PC-9 (cell line): ENCODE results near the gene FAM163A. TPM values are rescaled to one million over a fixed set of nuclear protein-coding genes. Genes with fewer than 3 reads are reported as not detected.
"Not testable (repeated sequence)": the region's sequence is repeated elsewhere in the genome, so short reads cannot be mapped to it uniquely, and the experiment has no call there.

ENCODE experiments used
- BruUV-seq: library from RNA; stranded (reverse); fragments of 400-500 nt; replicated peaks from 2 replicates; lab custom pipeline; 2021; lab: Mats Ljungman, UMichigan
- CTCF ChIA-PET: fragments of 300-600 bp; sonication (Branson Sonifier 250); formaldehyde crosslinking; loops from one replicate; lab custom pipeline; 2022; ENCODE audit warnings: antibody characterized with exemption; lab: Charles Lee
- POLR2A ChIA-PET: fragments of 300-600 bp; sonication (Branson Sonifier 250); formaldehyde crosslinking; loops from one replicate; lab custom pipeline; 2022; ENCODE audit warnings: antibody characterized with exemption; ENCODE audit not compliant: unreplicated experiment; lab: Charles Lee
- DNase-seq, 2 experiments: peaks; one replicate each; pipeline versions ENCODE4 v3.0.0 to v3.0.0-alpha.2; 2015 to 2022; ENCODE audit warnings: mixed read lengths in 1 of 2
- H2AFZ ChIP-seq: fragments of 200-600 bp; sonication (generic); 2 replicates; pipeline ENCODE4 v1.8.1; 2017; ENCODE audit warnings: antibody characterized with exemption
- H3F3A ChIP-seq: fragments of 200-600 bp; sonication (generic); 2 replicates; pipeline ENCODE4 v1.8.1; 2017; ENCODE audit warnings: antibody characterized with exemption, mild to moderate bottlenecking, low read depth; ENCODE audit not compliant: insufficient read depth
- H3K27ac ChIP-seq: fragments of 200-600 bp; sonication (generic); 2 replicates; pipeline ENCODE4 v1.6.1; 2016; ENCODE audit warnings: mixed run types
- H3K27me3 ChIP-seq: fragments of 200-600 bp; sonication (generic); 2 replicates; pipeline ENCODE4 v1.6.1; 2016; ENCODE audit warnings: low read depth, mixed run types; ENCODE audit not compliant: insufficient read depth
- H3K36me3 ChIP-seq: fragments of 200-600 bp; sonication (generic); 2 replicates; pipeline ENCODE4 v1.6.1; 2016; ENCODE audit warnings: low read depth, mixed run types
- H3K4me1 ChIP-seq: fragments of 200-600 bp; sonication (generic); replicated peaks from 2 replicates; pipeline ENCODE4 v1.6.1; 2016; ENCODE audit warnings: mixed run types; ENCODE audit not compliant: insufficient read depth
- H3K4me2 ChIP-seq: fragments of 200-600 bp; sonication (generic); 2 replicates; pipeline ENCODE4 v1.6.1; 2017; ENCODE audit warnings: mixed run types
- H3K4me3 ChIP-seq: fragments of 200-600 bp; sonication (generic); 2 replicates; pipeline ENCODE4 v1.6.1; 2016; ENCODE audit warnings: mixed run types
- H3K79me2 ChIP-seq: fragments of 200-600 bp; sonication (generic); 2 replicates; pipeline ENCODE4 v1.6.1; 2017; ENCODE audit warnings: low read depth, mixed run types
- H3K9me2 ChIP-seq: fragments of 200-600 bp; sonication (generic); 2 replicates; pipeline ENCODE4 v1.8.1; 2017; ENCODE audit warnings: mild to moderate bottlenecking; ENCODE audit not compliant: insufficient read depth
- H3K9me3 ChIP-seq: fragments of 200-600 bp; sonication (generic); 2 replicates; pipeline ENCODE4 v1.8.1; 2016; ENCODE audit warnings: low read depth; ENCODE audit not compliant: insufficient read depth
- H4K20me1 ChIP-seq: fragments of 200-600 bp; sonication (generic); 2 replicates; pipeline ENCODE4 v1.8.1; 2017; ENCODE audit not compliant: insufficient read depth
- EZH2 ChIP-seq: fragments of 200-600 bp; sonication (generic); IDR thresholded peaks from 2 replicates; pipeline ENCODE4 v1.8.0; 2017; ENCODE audit warnings: antibody characterized with exemption, low read depth
- intact Hi-C: fragments of 100-400 bp; cut with micrococcal nuclease; formaldehyde crosslinking; loops from one replicate; pipeline ENCODE4 v1.10.0; 2022; ENCODE audit not compliant: unreplicated experiment
- total RNA-seq: library from RNA; stranded (reverse); gene quantifications from 2 replicates; pipeline ENCODE4 v1.2.3, GENCODE V29; 2021
- TF ChIP-seq, protein P1 (sequence below): fragments of 200-600 bp; sonication (generic); conservative IDR thresholded peaks from 2 replicates; pipeline ENCODE4 v1.6.1; 2017; ENCODE audit warnings: mixed run types, antibody characterized with exemption, mild to moderate bottlenecking, moderate library complexity

Gene FAM163A
- total RNA-seq, 1 experiment from 2014 or later, result not detected

- intact Hi-C loops, result no loop called here
- CTCF ChIA-PET, result interaction anchor here (1.2 kb wide), 1 partner anchor 14 kb away, joined by 13 read pairs; no protein-coding TSS in a partner anchor
Measured at GRCh38 chr1:179828554-179829110, 85.5 kb downstream of the FAM163A start.

DNA sequence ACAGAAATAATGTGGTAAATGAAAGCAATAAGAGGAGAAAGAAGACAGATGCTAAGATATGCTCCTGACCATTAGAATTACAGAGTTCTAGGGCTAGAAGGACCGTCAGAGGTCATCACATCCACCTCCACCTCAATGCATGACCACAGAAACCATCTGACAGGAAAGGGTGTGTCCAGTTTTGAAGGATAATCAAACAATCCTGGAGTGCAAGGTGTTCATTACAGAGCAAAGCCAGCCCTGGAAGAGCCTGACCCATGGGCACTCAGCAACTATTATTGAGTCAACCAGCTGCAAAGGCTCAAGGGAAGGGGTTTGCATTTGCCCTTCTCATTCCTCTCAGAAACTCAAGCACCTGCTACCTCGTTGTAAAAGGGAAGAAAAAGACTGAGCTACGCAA, 88.1 kb downstream of the FAM163A start:
- Histone ChIP-seq H3K4me3 (no peak overlapping the region), H3K36me3 (no peaks in the 10 kb centered on the region), H3K27me3 (peaks cover 7% of the 10 kb centered on the region; the same call in 1 of the 2 replicates), H3K27ac (no peak overlapping the region), H3K4me1 (0 out of 2 replicates have a peak, but pooled peaks cover 3% of the 10 kb centered on the region), H3K9me3 (no peaks in the 10 kb centered on the region), H3K9me2 (no peaks in the 10 kb centered on the region), H3K4me2 (no peak overlapping the region), H2AFZ (no peak overlapping the region), H3F3A (no peaks in the 10 kb centered on the region), H4K20me1 (no peaks in the 10 kb centered on the region), H3K79me2 (no peaks in the 10 kb centered on the region)
- BruUV-seq, result no TSS peak
- POLR2A ChIA-PET, result no interaction called here
- TF ChIP-seq, protein P1, sequence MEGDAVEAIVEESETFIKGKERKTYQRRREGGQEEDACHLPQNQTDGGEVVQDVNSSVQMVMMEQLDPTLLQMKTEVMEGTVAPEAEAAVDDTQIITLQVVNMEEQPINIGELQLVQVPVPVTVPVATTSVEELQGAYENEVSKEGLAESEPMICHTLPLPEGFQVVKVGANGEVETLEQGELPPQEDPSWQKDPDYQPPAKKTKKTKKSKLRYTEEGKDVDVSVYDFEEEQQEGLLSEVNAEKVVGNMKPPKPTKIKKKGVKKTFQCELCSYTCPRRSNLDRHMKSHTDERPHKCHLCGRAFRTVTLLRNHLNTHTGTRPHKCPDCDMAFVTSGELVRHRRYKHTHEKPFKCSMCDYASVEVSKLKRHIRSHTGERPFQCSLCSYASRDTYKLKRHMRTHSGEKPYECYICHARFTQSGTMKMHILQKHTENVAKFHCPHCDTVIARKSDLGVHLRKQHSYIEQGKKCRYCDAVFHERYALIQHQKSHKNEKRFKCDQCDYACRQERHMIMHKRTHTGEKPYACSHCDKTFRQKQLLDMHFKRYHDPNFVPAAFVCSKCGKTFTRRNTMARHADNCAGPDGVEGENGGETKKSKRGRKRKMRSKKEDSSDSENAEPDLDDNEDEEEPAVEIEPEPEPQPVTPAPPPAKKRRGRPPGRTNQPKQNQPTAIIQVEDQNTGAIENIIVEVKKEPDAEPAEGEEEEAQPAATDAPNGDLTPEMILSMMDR, result no peak
- TF ChIP-seq EZH2, result no peak
- CTCF ChIA-PET, result no interaction called here
- no peak for DNase-seq
- intact Hi-C loops, result no loop called here

More at GRCh38 chr1:179828554-179829110, 85.5 kb downstream of the FAM163A start:
- Histone ChIP-seq H4K20me1 (no peaks in the 10 kb centered on the region), H3K4me1 (0 out of 2 replicates have a peak, but pooled peaks cover 3% of the 10 kb centered on the region), H3F3A (no peaks in the 10 kb centered on the region), H3K27ac (no peak overlapping the region), H3K36me3 (no peaks in the 10 kb centered on the region), H3K4me3 (no peak overlapping the region), H3K27me3 (peaks cover 7% of the 10 kb centered on the region; the same call in 1 of the 2 replicates), H3K9me2 (no peaks in the 10 kb centered on the region), H3K4me2 (no peak overlapping the region), H2AFZ (no peak overlapping the region), H3K9me3 (no peaks in the 10 kb centered on the region), H3K79me2 (no peaks in the 10 kb centered on the region)
- no peak for DNase-seq
- TF ChIP-seq EZH2, result no peak
- TF ChIP-seq, protein P1, result no peak
- no TSS peak for BruUV-seq
- POLR2A ChIA-PET, result interaction anchor here (0.6 to 0.7 kb wide), 2 partner anchors 19 to 40 kb away, joined by 4 to 5 read pairs; no protein-coding TSS in a partner anchor

DNA sequence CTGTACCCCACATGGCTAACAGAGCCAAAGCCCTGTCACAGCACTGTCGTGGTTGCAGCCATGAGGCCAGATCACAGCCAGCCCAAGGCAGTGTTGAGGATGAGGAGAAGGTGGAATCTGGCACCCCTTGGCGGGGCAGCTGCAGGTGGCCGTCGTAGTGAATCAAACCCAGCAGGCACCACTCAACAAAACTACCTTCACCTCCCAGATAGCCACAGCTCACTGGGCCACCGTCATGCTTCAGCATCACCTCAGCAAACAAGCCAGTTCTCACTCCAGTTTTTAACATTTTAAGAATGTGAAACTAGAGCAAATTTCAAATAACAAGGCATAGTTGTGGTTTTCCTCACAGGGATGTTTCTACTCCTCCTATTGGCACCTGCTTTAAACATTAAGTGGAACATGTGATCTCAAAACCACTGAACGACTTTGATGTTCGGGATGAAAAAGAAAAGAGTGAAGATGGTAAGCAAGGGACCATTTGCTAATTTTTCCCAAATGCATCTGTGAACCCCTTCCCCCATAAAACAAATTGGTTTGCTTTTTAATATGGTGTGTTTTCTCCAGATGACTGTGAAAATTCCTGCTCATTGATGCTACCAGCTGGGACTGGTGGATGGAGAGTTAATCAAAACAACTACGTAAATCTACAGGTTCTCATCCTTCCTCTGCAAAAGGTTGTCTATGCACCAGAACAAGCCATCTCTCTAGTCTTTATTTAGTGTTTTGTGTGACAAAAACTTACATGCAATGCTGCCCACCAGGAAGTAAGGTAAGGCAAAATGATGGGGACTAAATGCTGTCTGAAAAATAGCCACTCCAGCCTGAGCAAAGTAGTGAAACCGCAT, 89.0 kb downstream of the FAM163A start:
- Histone ChIP-seq H3F3A (no peaks in the 10 kb centered on the region), H3K9me2 (no peaks in the 10 kb centered on the region), H3K9me3 (no peaks in the 10 kb centered on the region), H3K27ac (no peak overlapping the region), H2AFZ (no peak overlapping the region), H3K4me3 (no peak overlapping the region), H3K36me3 (no peaks in the 10 kb centered on the region), H3K79me2 (no peaks in the 10 kb centered on the region), H3K27me3 (peaks cover 7% of the 10 kb centered on the region; the same call in 1 of the 2 replicates), H3K4me2 (no peak overlapping the region), H3K4me1 (0 out of 2 replicates have a peak, but pooled peaks cover 3% of the 10 kb centered on the region), H4K20me1 (no peaks in the 10 kb centered on the region)
- intact Hi-C loops, result no loop called here
- ChIA-PET POLR2A (no interaction called here), CTCF (no interaction called here)
- TF ChIP-seq, protein P1, result no peak
- TF ChIP-seq EZH2, result no peak
- DNase-seq, result no peak
- no TSS peak for BruUV-seq

- H3K4me1 ChIP-seq, BruUV-seq, H3K4me3 ChIP-seq, H3K79me2 ChIP-seq, H3K27me3 ChIP-seq, H3K9me3 ChIP-seq, H3K27ac ChIP-seq, H2AFZ ChIP-seq, H3F3A ChIP-seq, intact Hi-C loops, H3K9me2 ChIP-seq, DNase-seq, H4K20me1 ChIP-seq, H3K4me2 ChIP-seq, H3K36me3 ChIP-seq, CTCF ChIA-PET: not testable (repeated sequence)
- POLR2A ChIA-PET, result interaction anchor here (0.6 kb wide), 1 partner anchor 196 kb away, joined by 3 read pairs; no protein-coding TSS in a partner anchor
Measured at GRCh38 chr1:179836686-179837445, 93.8 kb downstream of the FAM163A start.
